C4-2B (cell line): ENCODE measurements around the gene FOXO6.

Source experiments
- ZFX ChIP-seq: fragments of 450-650 bp; IDR thresholded peaks from 2 replicates; pipeline ENCODE4 v1.6.1; 2017
- TF ChIP-seq, protein P1 (sequence below): fragments of 450-650 bp; conservative IDR thresholded peaks from 2 replicates; pipeline ENCODE4 v1.5.1; 2017; ENCODE audit warnings: mild to moderate bottlenecking

DNA sequence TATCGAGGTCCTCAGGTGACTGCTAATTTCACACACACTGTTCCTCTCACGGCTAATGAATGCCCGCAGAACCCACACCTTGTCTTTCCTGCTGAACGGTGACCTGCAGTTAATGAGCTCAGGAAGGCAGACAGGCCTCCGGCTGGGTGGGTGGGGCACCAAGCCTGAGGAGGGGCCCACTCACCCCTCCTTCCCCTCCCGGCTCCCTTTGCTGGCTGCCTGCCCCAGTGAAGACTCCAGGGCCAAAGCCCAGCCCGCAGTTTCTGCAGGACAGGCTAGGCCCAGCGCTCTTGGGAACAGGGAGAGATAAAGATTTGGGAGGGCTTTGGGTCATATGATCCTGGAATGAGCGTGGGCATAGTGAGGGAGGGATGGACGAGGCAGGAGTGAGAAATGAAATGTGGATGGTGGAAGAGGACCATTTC, 26.4 kb downstream of the FOXO6 start:
- TF ChIP-seq, protein P1, sequence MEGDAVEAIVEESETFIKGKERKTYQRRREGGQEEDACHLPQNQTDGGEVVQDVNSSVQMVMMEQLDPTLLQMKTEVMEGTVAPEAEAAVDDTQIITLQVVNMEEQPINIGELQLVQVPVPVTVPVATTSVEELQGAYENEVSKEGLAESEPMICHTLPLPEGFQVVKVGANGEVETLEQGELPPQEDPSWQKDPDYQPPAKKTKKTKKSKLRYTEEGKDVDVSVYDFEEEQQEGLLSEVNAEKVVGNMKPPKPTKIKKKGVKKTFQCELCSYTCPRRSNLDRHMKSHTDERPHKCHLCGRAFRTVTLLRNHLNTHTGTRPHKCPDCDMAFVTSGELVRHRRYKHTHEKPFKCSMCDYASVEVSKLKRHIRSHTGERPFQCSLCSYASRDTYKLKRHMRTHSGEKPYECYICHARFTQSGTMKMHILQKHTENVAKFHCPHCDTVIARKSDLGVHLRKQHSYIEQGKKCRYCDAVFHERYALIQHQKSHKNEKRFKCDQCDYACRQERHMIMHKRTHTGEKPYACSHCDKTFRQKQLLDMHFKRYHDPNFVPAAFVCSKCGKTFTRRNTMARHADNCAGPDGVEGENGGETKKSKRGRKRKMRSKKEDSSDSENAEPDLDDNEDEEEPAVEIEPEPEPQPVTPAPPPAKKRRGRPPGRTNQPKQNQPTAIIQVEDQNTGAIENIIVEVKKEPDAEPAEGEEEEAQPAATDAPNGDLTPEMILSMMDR: no peak
- no peak for TF ChIP-seq ZFX
